Brain microvascular endothelial cell (primary cell): ENCODE measurements around the gene COL20A1.

Experiments
- DNase-seq: peaks from one replicate; pipeline ENCODE4 v3.0.0-alpha.2; 2020
- H3K27ac ChIP-seq: fragments of 250-450 bp; sonication (Bioruptor Pico); 2 replicates; pipeline ENCODE4 v1.5.1; 2020; ENCODE audit warnings: mild to moderate bottlenecking, moderate library complexity
- H3K27me3 ChIP-seq: fragments of 250-450 bp; sonication (Bioruptor Pico); replicated peaks from 2 replicates; pipeline ENCODE4 v1.5.1; 2020; ENCODE audit warnings: mild to moderate bottlenecking
- H3K36me3 ChIP-seq: fragments of 250-450 bp; sonication (Bioruptor Pico); replicated peaks from 2 replicates; pipeline ENCODE4 v1.5.1; 2020; ENCODE audit warnings: mild to moderate bottlenecking
- H3K4me3 ChIP-seq: 2 replicates; pipeline ENCODE4 v1.5.1; 2011; ENCODE audit warnings: low read depth, mild to moderate bottlenecking, control low read depth, low read length, moderate library complexity
- in situ Hi-C: cut with HindIII; loops from 2 replicates; pipeline ENCODE4 v1.10.0; 2017; ENCODE audit warnings: low sequenced_read_pairs, low pct_ligation_motif_present
- TF ChIP-seq, protein P1 (sequence below): IDR thresholded peaks from 2 replicates; pipeline ENCODE4 v1.5.1; 2011; ENCODE audit warnings: low read depth, mild to moderate bottlenecking, moderate library complexity, low read length, control low read depth, inconsistent platforms; ENCODE audit errors: missing control alignments

COL20A1 gene

GRCh38 chr20:63354636-63355350 lies 61.8 kb downstream of the COL20A1 start:
- TF ChIP-seq, protein P1, sequence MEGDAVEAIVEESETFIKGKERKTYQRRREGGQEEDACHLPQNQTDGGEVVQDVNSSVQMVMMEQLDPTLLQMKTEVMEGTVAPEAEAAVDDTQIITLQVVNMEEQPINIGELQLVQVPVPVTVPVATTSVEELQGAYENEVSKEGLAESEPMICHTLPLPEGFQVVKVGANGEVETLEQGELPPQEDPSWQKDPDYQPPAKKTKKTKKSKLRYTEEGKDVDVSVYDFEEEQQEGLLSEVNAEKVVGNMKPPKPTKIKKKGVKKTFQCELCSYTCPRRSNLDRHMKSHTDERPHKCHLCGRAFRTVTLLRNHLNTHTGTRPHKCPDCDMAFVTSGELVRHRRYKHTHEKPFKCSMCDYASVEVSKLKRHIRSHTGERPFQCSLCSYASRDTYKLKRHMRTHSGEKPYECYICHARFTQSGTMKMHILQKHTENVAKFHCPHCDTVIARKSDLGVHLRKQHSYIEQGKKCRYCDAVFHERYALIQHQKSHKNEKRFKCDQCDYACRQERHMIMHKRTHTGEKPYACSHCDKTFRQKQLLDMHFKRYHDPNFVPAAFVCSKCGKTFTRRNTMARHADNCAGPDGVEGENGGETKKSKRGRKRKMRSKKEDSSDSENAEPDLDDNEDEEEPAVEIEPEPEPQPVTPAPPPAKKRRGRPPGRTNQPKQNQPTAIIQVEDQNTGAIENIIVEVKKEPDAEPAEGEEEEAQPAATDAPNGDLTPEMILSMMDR: no peak
- Histone ChIP-seq H3K27me3 (no peaks in the 10 kb centered on the region), H3K36me3 (no peaks in the 10 kb centered on the region), H3K4me3 (no peak overlapping the region), H3K27ac (no peak overlapping the region)
- in situ Hi-C loops: no loop called here
- DNase-seq: no peak

DNA sequence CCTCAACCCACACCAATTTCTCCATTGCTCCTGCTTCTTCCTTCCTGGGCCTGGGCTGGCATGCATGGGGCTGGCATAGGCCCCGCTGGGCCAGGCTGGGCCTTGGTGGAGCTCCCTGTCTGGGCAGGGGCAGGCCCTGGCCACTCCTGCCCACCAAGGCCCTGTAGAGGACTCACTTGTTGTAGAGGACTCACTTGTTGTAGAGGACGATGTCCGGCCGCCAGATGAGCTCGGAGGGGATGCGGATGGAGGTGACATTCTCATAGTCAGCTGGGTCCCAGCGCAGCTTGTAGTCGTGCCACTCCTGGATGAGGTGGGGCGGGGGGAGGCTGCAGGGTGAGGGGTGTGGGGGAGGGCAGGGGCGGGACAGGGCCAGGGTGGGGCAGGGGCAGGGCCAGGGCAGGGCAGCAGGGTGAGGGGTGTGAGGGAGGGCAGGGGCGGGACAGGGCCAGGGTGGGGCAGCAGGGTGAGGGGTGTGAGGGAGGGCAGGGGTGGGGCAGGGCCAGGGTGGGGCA lies 62.9 kb downstream of the COL20A1 start:
- DNase-seq: no peak
- Histone ChIP-seq H3K27me3 (peaks cover 7% of the 10 kb centered on the region), H3K36me3 (no peaks in the 10 kb centered on the region), H3K27ac (no peak overlapping the region), H3K4me3 (no peak overlapping the region)
- in situ Hi-C loops: no loop called here
- TF ChIP-seq, protein P1: no peak

DNA sequence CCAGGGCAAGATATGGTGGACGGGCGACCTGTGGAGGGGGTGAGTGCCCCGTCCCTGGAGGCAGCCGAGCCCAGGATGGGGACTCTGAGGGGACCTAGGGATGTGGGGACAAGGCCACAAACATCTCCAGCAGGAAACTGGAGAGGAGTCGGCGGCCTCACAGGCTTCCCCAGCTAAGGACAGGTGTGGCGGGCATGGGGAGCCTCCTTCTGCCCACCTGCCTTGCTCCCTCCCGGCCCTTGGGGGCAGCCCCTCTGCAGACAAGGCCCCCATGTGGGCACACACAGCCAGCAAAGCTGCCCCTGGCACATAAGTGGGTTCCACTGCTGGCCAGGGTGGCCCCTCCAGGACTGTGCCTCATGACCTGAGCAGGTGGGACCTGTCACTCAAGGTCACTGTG lies 63.5 kb downstream of the COL20A1 start:
- no peak overlapping the region for H3K27ac ChIP-seq
- H3K36me3 ChIP-seq: no peaks in the 10 kb centered on the region
- no peak overlapping the region for H3K4me3 ChIP-seq
- no peak for DNase-seq
- in situ Hi-C loops: no loop called here
- TF ChIP-seq, protein P1: no peak
- H3K27me3 ChIP-seq: peaks cover 10% of the 10 kb centered on the region

DNA sequence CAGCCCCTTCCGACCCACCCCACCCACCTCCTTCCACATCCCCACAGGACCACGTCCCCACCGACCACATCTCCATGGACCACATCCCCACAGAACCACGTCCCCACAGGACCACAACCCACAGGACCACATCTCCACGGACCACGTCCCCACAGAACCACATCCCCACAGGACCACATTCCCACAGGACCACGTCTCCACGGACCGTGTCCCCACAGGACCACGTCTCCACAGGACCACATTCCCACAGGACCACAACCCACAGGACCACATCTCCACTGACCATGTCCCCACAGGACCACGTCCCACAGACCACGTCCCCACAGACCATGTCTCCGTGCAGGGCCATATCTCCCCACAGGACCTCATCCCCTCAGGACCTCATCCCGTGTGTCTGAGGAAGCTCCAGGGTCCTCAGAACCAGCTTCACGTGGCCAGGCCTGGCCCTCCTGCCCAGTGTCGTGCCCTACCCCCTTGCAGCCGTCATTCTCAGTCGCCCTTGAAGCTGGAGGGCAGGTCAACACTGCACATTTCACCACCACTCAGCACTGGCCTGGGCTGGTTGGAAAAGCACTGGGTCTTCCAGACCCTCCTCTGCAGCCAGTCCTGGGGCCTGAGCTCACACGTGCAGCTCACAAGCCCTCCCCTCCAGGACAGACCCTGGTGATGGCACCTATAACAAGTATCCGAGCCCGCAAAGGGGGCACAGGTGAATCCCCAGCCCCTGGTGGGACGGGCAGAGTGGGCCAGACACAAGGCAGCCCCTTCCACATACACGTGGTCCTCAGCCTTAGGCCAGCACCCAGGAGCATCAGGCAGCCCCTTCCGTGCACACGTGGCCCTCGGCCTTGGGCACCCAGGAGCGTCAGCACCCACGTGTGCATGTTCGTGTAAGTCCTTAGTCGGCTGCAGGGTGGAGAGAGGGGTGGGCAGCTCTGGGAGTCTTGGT lies 64.2 kb downstream of the COL20A1 start:
- in situ Hi-C loops: no loop called here
- peaks cover 17% of the 10 kb centered on the region for H3K27me3 ChIP-seq
- no peak overlapping the region for H3K27ac ChIP-seq
- no peak overlapping the region for H3K4me3 ChIP-seq
- TF ChIP-seq, protein P1: no peak
- no peak for DNase-seq
- H3K36me3 ChIP-seq: no peaks in the 10 kb centered on the region

DNA sequence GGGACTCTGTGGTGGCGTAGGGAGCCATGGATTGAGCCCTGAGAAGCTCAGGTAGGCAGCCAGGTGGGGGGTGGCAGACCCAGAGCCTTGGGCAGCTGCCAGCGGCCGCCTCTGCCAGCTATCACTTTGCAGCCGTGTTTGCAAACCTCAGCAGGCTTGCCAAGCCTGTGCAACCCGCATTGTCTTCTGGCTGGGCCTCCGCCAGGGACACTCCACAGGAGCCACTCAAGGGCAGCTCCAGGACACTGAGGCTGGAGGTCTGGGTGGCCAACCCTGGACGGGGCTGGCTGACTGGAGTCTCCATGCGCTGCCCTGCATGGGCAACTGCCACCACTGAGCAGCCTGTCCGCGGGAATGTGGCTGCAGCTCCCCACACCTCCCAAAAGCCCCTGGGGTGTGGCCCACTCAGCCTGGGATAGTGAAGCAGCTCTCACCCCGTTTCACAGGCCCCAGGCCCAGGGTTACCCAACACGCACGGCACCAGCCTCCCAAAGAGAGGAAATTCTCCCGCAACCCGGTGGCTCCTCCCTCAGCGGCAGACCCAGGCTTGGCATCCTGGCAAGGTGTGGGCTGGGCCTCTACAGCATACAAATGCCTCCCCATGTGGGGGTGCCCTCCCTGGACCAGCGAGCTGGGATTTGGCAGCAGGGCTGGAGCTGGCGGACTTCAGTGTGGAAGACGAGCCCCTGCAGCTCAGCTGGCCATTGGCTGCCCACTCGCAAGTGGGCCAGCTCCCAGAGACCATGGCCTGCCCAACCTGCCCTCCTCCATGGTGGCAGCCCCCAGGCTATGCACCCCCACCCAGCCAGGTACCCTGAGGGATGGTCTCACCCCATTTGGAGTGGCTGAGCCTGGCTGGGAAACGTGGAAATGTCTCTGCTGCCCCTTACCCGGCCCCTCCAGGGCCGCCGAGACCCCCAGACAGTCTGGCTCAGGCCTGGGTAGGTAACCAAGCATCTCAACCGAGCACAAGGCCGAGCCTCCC lies 65.2 kb downstream of the COL20A1 start:
- H3K4me3 ChIP-seq: no peak overlapping the region
- DNase-seq: no peak
- peaks cover 19% of the 10 kb centered on the region for H3K27me3 ChIP-seq
- TF ChIP-seq, protein P1: no peak
- in situ Hi-C loops: no loop called here
- H3K27ac ChIP-seq: no peak overlapping the region
- no peaks in the 10 kb centered on the region for H3K36me3 ChIP-seq
